ENCODE data around the gene SPACA5.
"Not testable (repeated sequence)": the region's sequence is repeated elsewhere in the genome, so short reads cannot be mapped to it uniquely, and the experiment has no call there.

The SPACA5 gene

DNA sequence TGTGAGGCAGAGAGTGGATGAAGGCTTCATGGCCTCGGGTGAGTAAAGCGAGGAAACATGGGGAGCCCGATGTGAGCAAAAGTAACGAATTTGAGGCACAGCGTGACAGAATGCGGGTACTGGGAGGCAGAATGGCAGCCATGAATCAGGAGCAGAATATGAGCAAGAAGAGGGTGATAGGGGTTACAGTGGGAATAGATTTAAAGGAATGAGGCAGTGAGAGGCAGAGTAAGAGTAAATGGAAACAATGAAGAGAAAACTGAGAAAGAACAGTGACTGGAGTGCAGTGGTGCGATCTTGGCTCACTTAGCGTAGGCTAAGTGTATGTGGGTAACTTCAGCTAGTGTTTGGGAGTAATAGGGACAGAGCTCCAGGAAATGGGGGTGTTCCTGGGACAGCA is at the start of gene SPACA5:
Gene SPACA5 (plus strand): TSS at position 301 of the 400 bp plus-strand sequence. CDS start 815 bp downstream, outside the sequence.
- not testable (repeated sequence) for DNase-seq

DNA sequence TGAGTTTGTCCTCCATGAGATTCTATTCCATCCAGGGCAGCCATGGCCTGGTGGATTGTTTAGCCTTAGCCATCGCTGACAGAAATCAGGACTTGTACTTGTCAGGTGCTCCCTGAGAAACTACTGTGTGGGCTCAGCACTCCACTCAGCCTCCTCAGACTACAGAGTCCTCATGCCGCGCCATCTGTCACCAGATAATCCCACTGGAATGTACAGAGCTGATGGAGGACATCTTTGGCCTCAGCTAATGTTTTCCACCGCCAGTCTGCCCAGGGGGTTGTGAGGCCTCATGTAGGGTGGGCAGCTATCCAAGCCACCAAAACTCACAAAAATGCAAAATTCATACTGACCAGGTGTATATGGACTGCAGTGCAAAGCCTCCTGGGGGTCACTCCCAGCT is 48.6 kb upstream of the SPACA5 start:
- DNase-seq: not testable (repeated sequence)

DNA sequence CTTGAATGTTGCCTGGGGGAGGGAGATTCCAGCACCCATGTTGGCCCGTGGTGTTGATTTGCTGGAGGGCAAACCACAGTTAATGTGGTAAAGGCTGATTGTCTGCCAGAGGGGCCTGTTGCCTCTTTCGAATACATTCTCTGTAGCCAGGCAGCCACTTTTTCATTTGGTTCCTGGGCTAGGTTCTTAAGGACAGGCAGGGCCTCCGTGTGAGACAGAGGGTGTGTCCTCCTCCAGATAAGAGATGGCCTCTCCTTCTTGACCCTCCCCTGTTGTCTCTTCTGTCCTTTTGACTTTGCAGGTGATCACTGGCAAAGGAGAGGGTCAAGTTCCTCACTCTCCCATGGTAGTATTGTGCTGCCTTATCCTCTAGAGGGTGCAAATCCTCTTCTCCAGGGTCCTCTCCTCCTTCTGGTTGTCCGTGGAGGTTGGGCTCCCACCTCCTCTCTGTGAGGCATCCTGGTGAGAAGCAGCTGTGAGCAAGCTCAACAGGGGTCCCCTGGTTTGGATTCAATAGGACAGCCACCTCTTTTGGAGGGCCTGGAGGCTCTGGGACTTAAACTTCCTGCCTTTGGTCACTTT is 47.9 kb upstream of the SPACA5 start:
- DNase-seq: no peak

DNA sequence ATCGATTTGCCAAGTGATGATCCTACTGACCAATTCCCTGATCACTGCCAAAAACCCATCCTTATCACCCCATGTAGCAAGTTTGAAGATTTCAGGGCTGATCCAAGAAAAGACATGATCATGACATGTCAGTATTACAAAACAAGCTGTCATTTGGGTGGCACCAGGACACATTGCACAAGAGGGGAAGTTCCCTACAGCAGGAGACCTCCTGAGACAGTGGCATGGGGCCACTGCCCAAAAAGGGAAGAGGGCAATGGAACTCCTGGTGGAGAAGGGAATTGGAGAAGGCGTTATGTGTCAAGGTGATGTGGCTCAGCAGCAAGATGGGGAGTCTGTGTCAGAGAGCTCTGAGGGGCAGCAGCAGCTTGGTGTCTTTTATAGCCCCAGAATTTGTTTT is 46.4 kb upstream of the SPACA5 start:
- no peak for DNase-seq

DNA sequence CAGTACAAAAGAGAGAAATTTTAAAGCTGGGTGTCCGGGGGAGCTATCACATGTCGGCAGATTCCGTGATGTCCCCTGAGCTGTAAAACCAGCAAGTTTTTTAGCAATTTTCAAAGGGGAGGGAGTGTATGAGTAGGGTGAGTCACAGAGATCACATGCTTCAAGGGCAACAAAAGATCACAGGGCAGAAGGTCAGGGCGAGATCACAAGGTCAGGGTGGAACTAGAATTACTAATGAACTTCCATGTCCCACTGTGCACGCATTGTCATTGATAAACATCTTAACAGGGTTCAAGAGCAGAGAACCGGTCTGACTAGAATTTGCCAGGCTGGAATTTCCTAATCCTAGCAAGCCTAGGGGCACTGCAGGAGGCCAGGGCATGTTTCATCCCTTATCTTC is 45.0 kb upstream of the SPACA5 start:
- DNase-seq: not testable (repeated sequence)

DNA sequence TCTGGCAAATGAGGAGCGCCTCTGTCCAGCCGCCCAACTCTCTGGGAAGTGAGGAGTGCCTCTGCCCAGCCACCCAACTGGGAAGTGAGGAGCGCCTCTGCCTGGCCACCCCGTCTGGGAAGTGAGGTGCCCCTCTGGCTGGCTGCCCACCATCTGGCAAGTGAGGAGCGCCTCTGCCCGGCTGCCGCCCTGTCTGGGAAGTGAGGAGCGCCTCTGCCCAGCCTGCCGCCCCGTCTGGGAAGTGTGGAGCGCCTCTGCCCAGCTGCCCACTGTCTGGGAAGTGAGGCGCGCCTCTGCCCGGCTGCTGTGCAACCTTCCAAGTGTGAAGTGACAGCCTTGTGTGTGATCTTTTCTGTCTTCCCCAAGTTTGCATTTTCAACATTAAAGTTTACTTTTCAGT is 41.3 kb upstream of the SPACA5 start:
- not testable (repeated sequence) for DNase-seq

DNA sequence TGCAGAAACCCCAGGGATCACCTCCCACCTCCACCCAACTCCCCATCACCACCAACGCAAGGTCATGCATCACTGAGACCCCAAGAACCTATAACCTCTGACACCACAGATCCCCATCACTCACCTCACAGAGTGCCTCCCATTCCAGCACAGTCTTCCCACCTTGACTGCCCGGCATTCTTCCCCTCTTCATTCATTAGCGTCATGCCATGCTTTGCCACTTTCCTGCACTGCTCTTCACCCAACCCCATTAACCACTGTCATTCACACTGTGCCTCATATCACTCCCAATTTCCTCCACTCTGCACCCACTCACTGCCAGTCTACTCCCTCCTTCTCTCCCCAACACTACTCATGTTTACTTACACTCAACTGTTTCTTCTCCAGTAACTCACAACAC is 33.6 kb upstream of the SPACA5 start:
- DNase-seq: no peak

DNA sequence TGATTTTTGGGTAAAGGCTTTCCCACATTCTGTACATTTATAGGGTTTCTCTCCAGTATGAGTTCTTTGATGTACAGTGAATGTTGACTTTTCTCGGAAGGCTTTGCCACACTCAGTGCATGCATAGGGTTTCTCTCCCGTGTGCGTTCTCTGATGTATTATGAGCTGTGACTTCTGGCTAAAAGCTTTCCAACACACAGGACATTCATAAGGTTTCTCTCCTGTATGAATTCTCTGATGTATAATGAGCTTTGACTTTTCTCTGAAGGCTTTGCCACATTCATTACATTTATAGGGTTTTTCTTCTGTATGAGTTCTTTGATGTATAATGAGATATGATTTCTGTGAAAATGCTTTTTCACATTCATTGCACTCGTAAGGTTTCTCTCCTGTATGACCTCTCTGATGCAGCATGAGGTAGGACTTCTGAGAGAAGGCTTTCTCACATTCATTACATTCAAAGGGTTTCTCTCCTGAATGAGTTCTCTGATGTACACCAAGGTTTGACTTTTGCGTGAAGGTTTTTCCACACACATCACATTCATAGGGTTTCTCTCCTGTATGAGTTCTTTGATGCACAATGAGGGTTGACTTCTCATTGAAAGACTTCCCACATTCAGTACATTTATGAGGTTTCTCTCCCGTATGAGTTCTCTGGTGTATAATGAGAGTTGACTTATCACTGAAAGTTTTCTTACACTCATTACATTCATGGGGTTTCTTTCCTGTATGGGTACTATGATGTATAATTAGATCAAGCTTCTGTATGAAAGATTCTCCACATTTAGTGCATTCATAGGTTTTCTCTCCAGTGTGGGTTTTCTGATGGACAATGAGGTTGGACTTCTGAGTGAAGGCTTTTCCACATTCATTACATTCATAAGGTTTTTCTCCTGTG is 30.3 kb upstream of the SPACA5 start:
- no peak for DNase-seq

DNA sequence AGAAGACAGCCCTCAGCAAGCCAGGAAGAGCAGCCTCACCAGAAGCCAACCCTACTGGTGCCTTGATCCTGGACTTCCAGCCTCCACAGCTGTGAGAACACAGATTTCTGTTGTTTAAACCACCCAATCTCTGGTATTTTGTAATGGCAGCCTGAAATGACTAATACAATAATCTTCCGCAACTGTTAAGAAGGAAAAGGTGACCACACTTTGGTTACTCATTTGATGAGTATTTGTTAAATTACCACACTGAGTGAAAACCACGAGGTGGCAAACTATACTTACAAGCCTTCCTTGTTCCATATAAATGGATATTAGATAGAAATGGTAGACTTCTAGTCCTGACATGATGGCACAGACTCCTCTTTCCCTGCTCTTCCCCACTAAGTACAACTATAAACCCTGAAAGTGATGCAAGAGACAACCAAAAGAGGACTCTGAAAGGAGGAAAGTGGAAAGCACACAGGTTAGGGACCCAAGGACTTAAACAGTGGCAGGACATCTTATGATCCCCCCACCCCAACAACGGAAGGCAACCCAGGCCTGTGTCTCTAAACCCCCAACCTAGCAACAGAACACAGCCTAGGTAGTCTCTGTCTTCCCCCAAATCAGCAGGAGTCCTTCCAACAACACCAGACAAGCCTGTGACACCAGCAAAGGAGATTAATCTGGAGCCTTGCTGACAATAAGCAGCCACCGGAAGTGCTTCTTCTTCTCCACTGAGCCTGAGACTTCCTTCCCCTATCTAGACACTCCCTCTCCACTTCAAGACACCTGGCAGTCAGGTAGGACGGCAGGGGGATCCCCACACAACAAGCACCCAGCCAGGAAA is 15.3 kb upstream of the SPACA5 start:
- no peak for DNase-seq

DNA sequence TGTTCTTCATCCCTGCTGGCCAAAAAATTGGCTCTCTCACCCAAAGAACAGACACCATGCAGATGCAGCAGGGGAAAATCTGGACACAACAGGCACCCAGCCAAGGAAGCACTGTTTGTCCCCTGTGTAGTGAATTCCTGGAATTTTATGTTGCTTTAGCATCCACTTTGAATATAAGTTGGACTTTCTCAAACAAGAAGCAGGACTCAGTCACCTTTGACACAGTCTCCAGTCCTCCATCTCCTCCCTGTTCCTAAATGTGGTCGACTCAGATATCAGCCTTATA is 14.8 kb upstream of the SPACA5 start:
- no peak for DNase-seq

DNA sequence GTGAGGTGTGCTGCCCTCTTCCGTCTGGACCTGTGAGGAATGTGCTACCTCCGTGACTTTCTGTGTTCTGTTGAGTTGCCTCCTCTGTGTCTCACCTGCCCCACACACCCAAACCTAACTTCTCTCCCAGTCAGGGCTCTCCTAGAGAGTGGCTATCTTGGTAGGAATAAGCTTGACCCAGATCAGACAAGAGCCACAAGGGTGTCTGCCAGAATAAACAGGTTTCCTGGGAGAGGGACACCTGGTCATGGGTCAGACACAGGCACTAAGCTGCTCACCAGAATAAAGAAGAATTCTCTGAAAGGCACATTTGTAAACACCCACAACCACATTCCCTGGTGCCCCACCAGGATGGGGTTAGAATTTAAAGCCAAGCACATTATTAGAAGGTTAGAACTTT is 14.1 kb upstream of the SPACA5 start:
- DNase-seq: no peak

DNA sequence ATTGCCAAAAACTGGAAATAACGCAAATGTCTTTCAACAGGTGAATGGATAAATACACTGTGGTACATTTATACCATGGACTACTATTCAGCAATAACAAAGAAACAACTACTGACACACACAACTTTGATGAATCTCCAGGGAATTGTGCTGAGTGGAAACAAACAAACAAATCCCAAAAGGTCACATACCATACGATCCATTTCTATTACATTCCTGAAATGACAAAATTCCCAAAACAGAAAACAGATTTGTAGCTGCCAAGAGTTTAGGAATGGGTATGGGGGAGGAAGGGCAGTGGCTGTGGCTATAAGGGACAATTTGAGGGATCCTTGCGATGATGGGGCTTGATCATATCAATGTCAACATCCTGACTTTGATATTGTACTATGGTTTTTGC is 5.5 kb upstream of the SPACA5 start:
- DNase-seq: no peak

DNA sequence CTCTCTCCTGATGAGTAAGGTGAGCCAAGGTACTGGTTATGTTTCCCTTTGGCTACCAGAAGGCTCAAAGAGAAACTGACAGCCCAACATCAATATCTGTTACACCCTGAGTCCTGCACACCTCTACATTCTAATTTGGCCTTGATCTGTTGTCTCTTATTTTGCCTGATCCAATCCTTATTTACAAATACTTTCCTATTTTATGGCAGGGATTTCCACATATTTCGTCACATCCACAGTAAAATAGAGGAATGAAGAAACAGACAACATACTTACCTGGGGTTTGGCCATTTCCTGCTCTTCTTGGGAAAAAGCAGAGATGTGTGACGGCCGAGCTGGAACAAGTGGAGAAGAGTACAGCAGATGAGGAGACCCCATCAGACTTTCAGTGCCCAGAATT is 4.5 kb upstream of the SPACA5 start:
- DNase-seq: no peak

DNA sequence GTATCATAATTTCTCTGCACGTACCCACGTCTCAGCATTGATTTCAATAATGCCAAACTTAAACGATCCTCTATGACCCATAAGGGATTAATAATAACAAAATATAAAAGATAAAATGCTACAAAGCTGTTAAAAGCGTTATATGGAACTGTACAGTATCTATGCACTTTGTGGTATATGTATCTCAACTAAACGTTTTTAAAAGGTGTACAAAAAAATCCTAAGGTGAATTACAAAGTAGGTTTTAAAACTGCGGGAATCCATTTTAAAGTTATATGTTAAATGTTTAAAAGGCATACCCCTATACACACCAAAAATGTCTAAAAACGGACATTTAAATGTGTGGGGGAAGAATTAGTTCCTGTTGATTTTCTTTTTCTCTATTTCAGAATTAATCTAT is 3.9 kb upstream of the SPACA5 start:
- DNase-seq: no peak

DNA sequence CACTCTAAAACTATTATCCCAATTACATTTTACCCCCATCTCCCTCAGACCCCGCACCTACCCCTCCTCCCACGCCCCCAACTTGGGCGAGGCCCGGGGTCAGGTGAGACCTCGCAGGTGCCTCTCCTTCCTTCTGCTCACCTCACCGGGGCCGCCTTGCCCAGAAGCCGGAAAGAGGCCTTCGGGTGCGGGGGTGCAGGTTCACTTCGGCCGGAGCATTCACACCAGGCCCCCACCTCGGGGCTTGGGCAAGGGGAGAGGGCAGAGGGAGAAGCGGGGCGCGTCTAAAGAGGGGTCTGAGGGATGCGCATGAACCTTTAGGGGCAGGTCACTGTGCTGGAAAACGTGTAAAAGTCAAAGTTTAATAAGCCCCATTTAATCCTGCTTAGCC is 3.4 kb upstream of the SPACA5 start:
- no peak for DNase-seq

DNA sequence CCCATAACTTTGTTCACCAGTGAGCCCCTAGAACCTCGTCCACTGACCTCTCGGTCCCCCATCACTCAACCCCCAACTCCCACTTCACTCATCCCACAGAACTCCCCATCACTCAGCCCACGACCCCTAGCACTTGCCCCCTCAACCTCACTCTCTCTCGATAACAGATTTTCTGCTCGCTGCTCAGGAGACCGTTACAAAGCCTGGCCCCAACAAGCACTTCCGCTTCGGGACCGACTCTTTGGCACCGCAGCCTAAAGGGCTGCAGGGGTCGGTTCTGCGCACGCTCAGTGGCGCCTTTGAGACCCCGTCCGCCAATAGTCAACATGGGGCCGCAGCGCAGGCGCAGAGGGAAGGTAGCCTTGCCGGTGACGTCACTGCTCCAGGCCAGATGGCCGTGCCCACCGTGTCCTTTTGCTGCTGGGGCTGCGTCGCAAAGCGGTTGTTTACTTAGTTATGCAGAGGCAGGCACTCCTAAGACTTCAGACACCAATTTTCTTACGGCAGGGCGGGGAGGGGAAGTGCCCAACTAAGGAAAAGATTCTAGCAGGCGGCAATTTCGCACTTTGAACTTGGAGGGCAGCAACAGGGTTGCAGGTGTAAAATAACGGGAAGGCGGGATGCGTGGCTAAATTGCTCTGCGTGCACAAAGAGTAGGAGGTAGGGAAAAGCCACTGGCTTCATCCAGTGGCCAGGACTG is 2.9 kb upstream of the SPACA5 start, which contains the start of gene ZNF182:
Gene ZNF182 (minus strand): TSS at position 232 of the 700 bp plus-strand sequence. CDS start 1,380 bp downstream, outside the sequence.
- DNase-seq: peak; percentile 60

DNA sequence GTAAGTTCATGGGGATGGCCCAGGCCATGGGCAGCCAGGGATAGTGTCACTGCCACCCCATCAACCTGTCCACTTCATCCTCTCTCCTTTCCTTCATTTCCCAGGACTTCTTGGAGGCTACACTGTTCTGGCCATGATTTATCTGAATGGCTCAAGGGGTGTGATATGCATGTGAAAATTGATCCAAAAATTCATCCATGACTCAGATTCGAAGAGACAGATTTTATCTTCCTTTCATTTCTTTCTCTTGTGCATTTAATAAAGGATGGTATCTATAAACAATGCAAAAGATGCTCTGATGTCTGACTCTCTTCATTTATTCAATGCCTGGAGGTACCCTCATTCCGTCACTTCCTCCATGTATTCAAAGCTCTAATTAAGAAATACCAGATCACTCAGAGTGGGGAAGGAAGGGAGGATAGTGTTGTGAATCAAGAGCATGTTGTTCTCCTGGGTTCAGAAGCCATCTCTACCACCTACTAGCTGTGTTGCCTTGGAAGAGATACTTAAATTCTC is 2.7 kb downstream of the SPACA5 start:
- not testable (repeated sequence) for DNase-seq

DNA sequence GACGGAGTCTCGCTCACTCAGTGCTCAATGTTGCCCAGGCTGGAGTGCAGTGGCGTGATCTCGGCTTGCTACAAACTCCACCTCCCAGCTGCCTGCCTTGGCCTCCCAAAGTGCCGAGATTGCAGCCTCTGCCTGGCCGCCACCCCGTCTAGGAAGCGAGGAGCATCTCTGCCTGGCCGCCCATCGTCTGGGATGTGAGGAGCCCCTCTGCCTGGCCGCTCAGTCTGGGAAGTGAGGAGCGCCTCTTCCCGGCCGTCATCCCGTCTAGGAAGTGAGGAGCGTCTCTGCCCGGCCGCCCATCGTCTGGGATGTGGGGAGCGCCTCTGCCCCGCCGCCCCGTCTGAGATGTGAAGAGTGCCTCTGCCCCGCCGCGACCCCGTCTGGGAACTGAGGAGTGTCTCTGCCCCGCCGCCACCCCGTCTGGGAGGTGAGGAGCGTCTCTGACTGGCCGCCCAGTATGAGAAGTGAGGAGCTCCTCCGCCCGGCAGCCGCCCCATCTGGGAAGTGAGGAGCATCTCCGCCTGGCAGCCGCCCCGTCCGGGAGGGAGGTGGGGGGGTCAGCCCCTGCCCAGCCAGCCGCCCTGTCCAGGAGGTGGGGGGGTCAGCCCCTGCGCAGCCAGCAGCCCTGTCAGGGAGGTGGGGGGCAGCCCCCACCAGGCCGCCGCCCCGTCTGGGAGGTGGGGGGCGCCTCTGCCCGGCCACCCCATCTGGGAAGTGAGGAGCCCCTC is 10.0 kb downstream of the SPACA5 start:
- DNase-seq: not testable (repeated sequence)

DNA sequence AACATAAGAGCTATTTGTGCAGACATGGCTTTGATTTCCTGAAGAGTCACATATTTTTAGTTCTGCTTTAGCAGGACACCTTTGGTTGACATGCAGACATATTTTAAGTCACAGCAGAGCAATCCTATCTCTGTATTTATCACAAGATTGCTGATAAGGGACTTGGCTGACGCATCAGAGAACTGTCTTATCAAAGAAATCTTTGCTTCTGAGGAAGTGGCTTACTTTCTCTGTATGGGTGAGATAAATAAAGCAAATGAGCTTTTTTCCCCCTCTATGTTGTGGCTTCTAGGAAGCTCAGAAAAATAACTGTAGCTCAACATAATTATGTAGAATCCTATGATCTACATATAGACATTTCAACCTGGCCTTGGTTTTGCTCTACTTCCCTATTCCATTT is 13.1 kb downstream of the SPACA5 start:
- not testable (repeated sequence) for DNase-seq

DNA sequence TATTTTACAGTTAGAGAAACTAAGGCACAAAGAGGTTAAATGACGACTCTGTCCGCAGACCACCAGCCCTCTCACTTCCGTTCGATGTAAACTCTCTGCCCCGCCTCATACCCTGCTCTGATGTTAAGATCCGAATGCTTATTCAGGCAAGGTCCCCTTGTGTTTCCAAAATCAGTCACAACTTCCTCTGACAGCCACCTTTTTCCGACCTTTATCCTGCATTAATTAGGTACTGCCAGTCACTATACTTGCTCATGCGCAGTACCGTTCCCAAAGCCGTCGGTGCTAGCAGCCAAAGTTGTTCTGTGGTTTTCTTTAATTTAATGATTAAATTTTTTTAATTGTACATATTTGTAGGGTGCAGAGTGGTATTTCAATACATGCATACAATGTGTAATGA is 13.7 kb downstream of the SPACA5 start:
- not testable (repeated sequence) for DNase-seq

DNA sequence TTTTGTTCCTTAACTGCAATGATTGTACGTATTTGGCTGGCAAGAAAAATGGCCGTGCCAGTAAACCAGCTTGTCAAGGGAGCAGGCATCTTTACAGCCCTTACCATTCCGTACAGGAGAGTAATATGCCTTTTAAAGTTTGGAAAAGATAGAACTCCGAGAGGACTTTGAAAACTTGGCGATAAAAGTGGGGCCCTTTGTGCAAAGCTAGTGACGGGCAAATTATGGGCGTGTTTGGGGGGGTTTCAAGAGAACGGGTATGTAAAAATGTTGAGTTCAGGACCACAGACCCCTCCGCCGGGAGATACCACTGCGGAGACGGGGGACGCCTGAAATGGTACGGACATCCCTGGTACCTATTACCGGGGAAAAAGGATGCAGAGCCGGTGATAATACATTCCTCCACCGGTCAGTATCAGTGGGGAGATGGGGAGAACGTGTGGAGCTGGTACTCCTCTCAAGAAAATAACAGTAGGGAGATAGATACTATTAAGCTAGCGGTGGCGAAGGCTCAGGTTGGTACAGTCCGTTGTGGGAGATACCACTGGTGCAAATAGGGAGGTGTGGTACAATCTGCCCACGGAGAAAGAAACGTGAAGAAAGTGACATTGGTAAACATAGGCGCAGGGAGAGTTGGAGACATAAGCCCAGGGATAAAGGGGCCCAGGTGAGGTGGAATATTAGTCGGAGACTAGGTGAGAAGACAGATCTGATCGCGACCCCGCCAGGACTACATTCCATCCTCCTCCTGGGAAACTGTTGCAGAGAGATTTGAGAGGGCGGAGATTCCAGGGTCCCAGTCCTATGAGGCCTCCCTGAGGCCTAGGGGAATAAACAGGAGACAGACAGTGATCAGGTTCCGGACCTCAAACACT is 14.5 kb downstream of the SPACA5 start:
- peak; percentile 17 for DNase-seq
